ENCODE measurements around the gene SYNGR2. TPM values are rescaled to one million over a fixed set of nuclear protein-coding genes. Genes with fewer than 3 reads are reported as not detected.

Gene SYNGR2
- total RNA-seq, 2 donors from 2014 or later, result 39.2 to 39.6 TPM

DNA sequence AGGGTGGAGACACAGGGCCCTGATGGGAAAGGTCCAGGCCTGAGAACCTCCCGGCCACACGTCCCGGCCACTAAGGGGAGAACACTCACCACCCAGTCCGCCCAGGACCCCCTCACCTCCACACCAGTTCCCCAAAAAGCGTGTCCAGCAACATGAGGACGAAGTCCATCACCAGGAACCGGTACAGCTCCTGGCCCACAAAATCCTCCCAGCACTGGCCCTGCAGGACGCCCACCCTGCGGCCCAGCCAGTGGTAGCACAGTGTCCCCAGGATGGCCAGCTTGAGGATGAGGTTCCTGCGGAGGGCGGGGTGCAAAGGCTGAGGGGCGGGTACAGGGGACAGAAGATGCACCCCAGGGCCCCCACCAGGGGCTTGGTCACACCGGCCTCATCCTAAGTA is 47.8 kb upstream of the SYNGR2 start:
- H3K4me3 Mint-ChIP-seq, result no peak overlapping the region
- Histone ChIP-seq H3K9me3 (ENCODE audit: control insufficient read depth, low read length) (no peaks in the 10 kb centered on the region), H3K4me3 (ENCODE audit: low read length) (no peak overlapping the region), H3K9ac (ENCODE audit: extremely low read depth, low read length, poor library complexity, severe bottlenecking) (no peak overlapping the region), H3K27me3 (ENCODE audit: control insufficient read depth, insufficient read depth, low read length, poor library complexity, severe bottlenecking) (no peaks in the 10 kb centered on the region), H3K36me3 (ENCODE audit: control insufficient read depth, insufficient read depth, low read length) (peaks cover 16% of the 10 kb centered on the region), H3K27ac (ENCODE audit: low read depth, low read length) (no peak overlapping the region), H3K4me1 (ENCODE audit: control insufficient read depth, insufficient read depth, low read length) (no peaks in the 10 kb centered on the region)
- 90 to 95% methylated on average over 6 to 13 of the region's 13 CpGs for WGBS, 2 experiments (ENCODE audit: insufficient coverage in 1 of 2, insufficient read length in 1 of 2)
- TF ChIP-seq CTCF (conservative IDR thresholded peaks at IDR 0.05), result no peak
- H3K9me3 Mint-ChIP-seq, result no peaks in the 10 kb centered on the region
- H3K27me3 Mint-ChIP-seq (ENCODE audit: insufficient read depth), result no peaks in the 10 kb centered on the region
- peaks cover 32% of the 10 kb centered on the region for H3K36me3 Mint-ChIP-seq (ENCODE audit: low read depth)
- H3K27ac Mint-ChIP-seq, result no peak overlapping the region
- H3K4me1 Mint-ChIP-seq, result no peaks in the 10 kb centered on the region
- DNase-seq, result no peak

- H3K4me1 ChIP-seq (ENCODE audit: control insufficient read depth, insufficient read depth, low read length), result no peaks in the 10 kb centered on the region
- H3K9me3 ChIP-seq (ENCODE audit: control insufficient read depth, low read length), result no peaks in the 10 kb centered on the region
- H3K36me3 ChIP-seq (ENCODE audit: control insufficient read depth, insufficient read depth, low read length), result peaks cover 18% of the 10 kb centered on the region
- Mint-ChIP-seq H3K9me3 (no peaks in the 10 kb centered on the region), H3K27me3 (ENCODE audit: insufficient read depth) (no peaks in the 10 kb centered on the region), H3K27ac (no peak overlapping the region), H3K4me1 (no peaks in the 10 kb centered on the region), H3K4me3 (no peak overlapping the region), H3K36me3 (ENCODE audit: low read depth) (peaks cover 32% of the 10 kb centered on the region)
- no peaks in the 10 kb centered on the region for H3K27me3 ChIP-seq (ENCODE audit: control insufficient read depth, insufficient read depth, low read length, poor library complexity, severe bottlenecking)
- 91 to 93% methylated on average over 26 to 35 of the region's 35 CpGs for WGBS, 2 experiments (ENCODE audit: insufficient coverage in 1 of 2, insufficient read length in 1 of 2)
- DNase-seq, result no peak
- TF ChIP-seq CTCF (conservative IDR thresholded peaks at IDR 0.05), result no peak
- no peak overlapping the region for H3K4me3 ChIP-seq (ENCODE audit: low read length)
- H3K27ac ChIP-seq (ENCODE audit: low read depth, low read length), result no peak overlapping the region
- H3K9ac ChIP-seq (ENCODE audit: extremely low read depth, low read length, poor library complexity, severe bottlenecking), result no peak overlapping the region
Observed at GRCh38 chr17:78120971-78121800, 47.2 kb upstream of the SYNGR2 start.

GRCh38 chr17:78121801-78122215 is 46.6 kb upstream of the SYNGR2 start:
- H3K27ac Mint-ChIP-seq, result no peak overlapping the region
- WGBS, 2 experiments (ENCODE audit: insufficient coverage in 1 of 2, insufficient read length in 1 of 2), result 86 to 92% methylated on average over 7 to 11 of the region's 11 CpGs

More at GRCh38 chr17:78121801-78122215, 46.6 kb upstream of the SYNGR2 start:
- no peaks in the 10 kb centered on the region for H3K9me3 Mint-ChIP-seq
- H3K36me3 Mint-ChIP-seq (ENCODE audit: low read depth), result peaks cover 32% of the 10 kb centered on the region
- H3K4me3 Mint-ChIP-seq, result no peak overlapping the region
- no peaks in the 10 kb centered on the region for H3K27me3 ChIP-seq (ENCODE audit: control insufficient read depth, insufficient read depth, low read length, poor library complexity, severe bottlenecking)
- H3K9ac ChIP-seq (ENCODE audit: extremely low read depth, low read length, poor library complexity, severe bottlenecking), result no peak overlapping the region
- no peak for TF ChIP-seq CTCF (conservative IDR thresholded peaks at IDR 0.05)
- H3K36me3 ChIP-seq (ENCODE audit: control insufficient read depth, insufficient read depth, low read length), result peaks cover 18% of the 10 kb centered on the region
- H3K9me3 ChIP-seq (ENCODE audit: control insufficient read depth, low read length), result no peaks in the 10 kb centered on the region
- H3K4me3 ChIP-seq (ENCODE audit: low read length), result no peak overlapping the region
- DNase-seq, result no peak
- H3K27ac ChIP-seq (ENCODE audit: low read depth, low read length), result no peak overlapping the region
- H3K4me1 Mint-ChIP-seq, result no peaks in the 10 kb centered on the region
- H3K4me1 ChIP-seq (ENCODE audit: control insufficient read depth, insufficient read depth, low read length), result peaks cover under 1% of the 10 kb centered on the region
- no peaks in the 10 kb centered on the region for H3K27me3 Mint-ChIP-seq (ENCODE audit: insufficient read depth)
